ENCODE measurements around the gene PPFIA1. TPM values are rescaled to one million over a fixed set of nuclear protein-coding genes. Genes with fewer than 3 reads are reported as not detected.

The PPFIA1 gene
- total RNA-seq, 1 experiment from 2014 or later = 14.8 TPM

DNA sequence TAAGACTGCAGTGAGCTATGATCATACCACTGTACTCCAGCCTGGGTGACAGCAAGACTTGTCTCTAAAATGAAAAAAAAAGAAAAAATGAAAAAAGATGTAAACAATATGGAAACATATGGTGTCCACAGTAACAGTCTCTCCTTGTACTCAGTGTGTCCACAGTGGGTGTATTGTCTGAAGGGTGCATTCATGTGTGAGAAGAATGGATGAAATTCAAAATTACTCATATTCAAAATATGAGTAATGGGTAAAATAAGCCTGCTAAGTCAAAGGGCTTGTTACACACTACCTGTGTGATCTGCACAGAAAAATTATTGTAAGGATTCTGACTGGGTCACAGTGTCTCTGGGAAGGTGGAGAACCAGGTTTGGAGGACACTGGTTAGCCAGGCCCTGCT, 26.9 kb downstream of the PPFIA1 start:
- no peak for DNase-seq (ENCODE audit: low spot score)

DNA sequence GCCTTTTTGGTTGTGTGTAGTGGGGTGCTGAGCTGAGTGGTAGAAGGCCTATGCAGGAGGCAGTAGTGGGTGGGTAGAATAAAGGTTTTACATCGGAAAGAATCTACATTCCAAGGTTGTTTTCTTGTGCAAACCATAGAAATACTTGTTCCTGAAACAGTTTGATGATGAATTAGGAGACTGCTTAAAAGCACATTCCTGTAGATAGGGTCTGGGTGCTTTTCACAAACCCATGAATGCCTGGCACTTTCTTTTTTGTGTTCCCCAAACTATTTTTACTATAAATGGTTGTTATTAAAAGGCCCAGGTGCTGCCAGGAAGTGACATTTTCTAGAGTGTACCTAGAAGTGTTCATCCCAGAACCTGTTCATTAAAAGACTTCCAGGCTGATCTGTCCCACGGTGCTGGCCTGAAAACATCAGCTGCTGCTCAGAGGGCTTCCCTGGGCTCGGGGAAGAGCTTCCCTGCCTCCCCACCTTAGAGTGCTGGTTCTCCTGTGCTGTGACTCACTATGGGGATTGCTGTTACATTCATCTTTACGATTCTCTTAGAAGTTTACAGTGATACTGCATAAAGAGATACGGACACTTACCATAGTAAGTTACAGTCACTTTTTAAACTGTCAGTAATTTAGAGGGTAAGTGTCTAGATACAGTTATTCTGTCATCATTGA, 27.9 kb downstream of the PPFIA1 start:
- DNase-seq (ENCODE audit: low spot score) = no peak

DNA sequence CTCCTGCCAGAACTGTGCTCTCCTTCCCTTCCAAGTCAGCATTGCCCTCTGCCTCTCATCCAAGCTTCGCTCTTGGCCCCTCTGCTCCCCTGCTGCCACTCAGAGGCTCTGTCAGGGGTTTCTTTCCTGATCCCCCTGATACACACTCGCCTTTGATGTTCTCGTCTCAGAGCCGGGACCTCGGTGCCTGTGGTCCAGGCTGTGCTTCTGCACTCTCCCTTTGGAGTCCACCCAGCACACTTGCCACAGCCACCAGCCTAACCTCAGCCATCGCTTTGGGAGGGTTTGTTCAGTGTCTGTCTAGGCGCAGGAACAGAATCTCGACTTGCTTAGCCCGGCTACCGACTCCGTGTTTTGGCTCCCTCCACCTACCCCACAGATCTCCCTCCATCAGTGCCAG, 29.1 kb downstream of the PPFIA1 start:
- no peak for DNase-seq (ENCODE audit: low spot score)

- DNase-seq (ENCODE audit: low spot score) = no peak
These were observed 30.7 kb downstream of the PPFIA1 start for GRCh38 chr11:70301191-70301590.

GRCh38 chr11:70301721-70302418, 31.4 kb downstream of the PPFIA1 start:
- no peak for DNase-seq (ENCODE audit: low spot score)

- no peak for DNase-seq (ENCODE audit: low spot score)
These were observed 31.9 kb downstream of the PPFIA1 start for GRCh38 chr11:70302419-70302752.

- no peak for DNase-seq (ENCODE audit: low spot score)
These were observed 32.6 kb downstream of the PPFIA1 start for GRCh38 chr11:70303070-70303469.

GRCh38 chr11:70304208-70304603, 33.7 kb downstream of the PPFIA1 start:
- no peak for DNase-seq (ENCODE audit: low spot score)

- DNase-seq (ENCODE audit: low spot score) = no peak
These were observed 35.0 kb downstream of the PPFIA1 start for GRCh38 chr11:70305501-70305900.

DNA sequence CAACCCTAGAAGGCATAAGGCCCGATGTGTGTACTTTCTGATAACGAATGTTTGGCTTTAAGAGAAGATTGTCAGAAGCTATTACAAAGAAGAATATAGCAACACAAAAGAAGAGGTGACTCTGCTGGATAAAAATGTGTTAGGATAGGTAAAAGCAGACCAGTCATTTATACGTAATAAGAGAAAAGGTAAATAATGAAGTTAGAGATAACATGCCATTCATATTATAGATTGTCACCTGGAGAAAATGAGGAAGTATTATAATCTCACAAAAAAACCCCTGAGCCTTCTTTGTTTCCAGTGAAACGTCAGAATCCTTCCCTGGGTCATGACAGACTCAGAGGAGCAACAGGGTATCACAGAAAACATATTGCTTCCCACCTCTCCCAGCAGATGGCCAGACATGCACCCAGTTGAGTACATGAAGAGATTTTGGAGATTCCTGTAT, 36.1 kb downstream of the PPFIA1 start:
- no peak for DNase-seq (ENCODE audit: low spot score)

GRCh38 chr11:70307176-70307575, 36.7 kb downstream of the PPFIA1 start:
- no peak for DNase-seq (ENCODE audit: low spot score)

DNA sequence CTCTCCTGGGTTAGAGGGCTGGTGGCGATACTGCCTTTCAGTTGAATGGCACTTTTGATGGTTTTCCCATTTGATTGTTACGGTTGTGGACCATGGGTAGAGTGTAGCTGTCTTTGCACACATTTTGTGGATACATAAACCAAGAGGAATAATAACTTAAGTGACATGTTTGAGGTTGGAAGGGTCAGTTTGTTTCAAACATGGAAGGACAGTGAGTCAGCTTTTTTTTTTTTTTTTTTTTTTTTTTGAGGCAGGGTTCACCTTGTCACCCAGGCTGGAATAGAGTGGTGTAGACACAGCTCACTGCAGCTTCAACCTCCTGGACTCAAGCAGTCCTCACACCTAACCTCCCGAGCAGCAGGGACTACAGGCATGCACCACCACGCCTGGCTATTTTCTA, 41.1 kb downstream of the PPFIA1 start:
- DNase-seq (ENCODE audit: low spot score) = no peak

- no peak for DNase-seq (ENCODE audit: low spot score)
These were observed 42.2 kb downstream of the PPFIA1 start for GRCh38 chr11:70312401-70313357.

GRCh38 chr11:70313945-70314344, 43.5 kb downstream of the PPFIA1 start:
- no peak for DNase-seq (ENCODE audit: low spot score)

GRCh38 chr11:70314730-70315129, 44.2 kb downstream of the PPFIA1 start:
- DNase-seq (ENCODE audit: low spot score) = no peak

DNA sequence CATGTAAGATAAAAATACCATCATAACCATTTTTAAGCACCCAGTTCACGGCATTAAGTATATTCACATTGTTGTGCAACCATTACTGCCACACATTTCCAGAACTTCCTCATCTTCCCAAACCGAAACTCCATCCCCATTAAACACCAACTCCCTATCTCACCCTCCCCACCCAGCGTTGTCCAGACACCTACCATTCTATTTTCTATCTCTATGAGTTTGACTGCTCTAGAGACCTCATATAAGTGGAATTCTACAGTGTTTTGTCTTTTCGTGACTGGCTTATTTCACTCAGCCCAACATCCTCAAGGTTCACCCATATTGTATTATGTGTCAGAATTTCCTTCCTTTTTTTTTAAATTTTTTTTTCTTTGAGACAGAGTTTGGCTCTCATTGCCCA, 45.2 kb downstream of the PPFIA1 start:
- DNase-seq (ENCODE audit: low spot score) = no peak

GRCh38 chr11:70317581-70318305, 47.3 kb downstream of the PPFIA1 start:
- DNase-seq (ENCODE audit: low spot score) = no peak

- DNase-seq (ENCODE audit: low spot score) = no peak
These were observed 49.0 kb downstream of the PPFIA1 start for GRCh38 chr11:70319396-70320076.

GRCh38 chr11:70322666-70323065, 52.2 kb downstream of the PPFIA1 start:
- no peak for DNase-seq (ENCODE audit: low spot score)

GRCh38 chr11:70323806-70324205, 53.3 kb downstream of the PPFIA1 start:
- DNase-seq (ENCODE audit: low spot score) = no peak

Measured in H4 (cell line).